HepG2 (cell line): Measurements from ENCODE around the gene SECTM1. TPM values are rescaled to one million over a fixed set of nuclear protein-coding genes. Genes with fewer than 3 reads are reported as not detected.

Experiments
- ATF7-NPFF ChIP-seq: sonication (generic); formaldehyde crosslinking; IDR thresholded peaks from 2 replicates; pipeline ENCODE4 v1.8.1; 2023; ENCODE audit warnings: mild to moderate bottlenecking, low read depth, missing genetic modification reagents, moderate library complexity
- CERS6 ChIP-seq: sonication (generic); formaldehyde crosslinking; IDR thresholded peaks from 2 replicates; pipeline ENCODE4 v1.5.0; 2020; ENCODE audit warnings: missing genetic modification reagents
- EZH2 ChIP-seq: conservative IDR thresholded peaks from 2 replicates; pipeline ENCODE4 v1.6.1; 2012; ENCODE audit warnings: mild to moderate bottlenecking, low read depth, low read length, moderate library complexity
- KAT8 ChIP-seq: IDR thresholded peaks from 2 replicates; pipeline ENCODE4 v1.6.1; 2016; ENCODE audit warnings: missing genetic modification reagents, missing compliant biosample characterization
- MAX ChIP-seq: IDR thresholded peaks from 2 replicates; pipeline ENCODE4 v1.6.1; 2012; ENCODE audit warnings: inconsistent platforms
- MED1 ChIP-seq: sonication (generic); formaldehyde crosslinking; IDR thresholded peaks from 2 replicates; pipeline ENCODE4 v1.4.0; 2020; ENCODE audit warnings: missing genetic modification reagents
- MXI1 ChIP-seq: IDR thresholded peaks from 3 replicates; pipeline ENCODE4 v1.6.1; 2012; ENCODE audit warnings: low read depth, low read length, inconsistent platforms, borderline replicate concordance
- NR2F6 ChIP-seq, 2 experiments: IDR thresholded peaks; 2 replicates each; pipeline ENCODE4 v1.6.1; 2016; ENCODE audit warnings: antibody characterized with exemption in 1 of 2, mild to moderate bottlenecking in 1 of 2
- PHF8 ChIP-seq: sonication (generic); formaldehyde crosslinking; IDR thresholded peaks from 2 replicates; pipeline ENCODE4 v1.5.0; 2020; ENCODE audit warnings: missing genetic modification reagents
- POLR2AphosphoS2 ChIP-seq: IDR thresholded peaks from 2 replicates; pipeline ENCODE4 v1.6.1; 2011; ENCODE audit warnings: low read depth, low read length, improper control_type of control experiment
- RNF2 ChIP-seq: fragments of 450-650 bp; conservative IDR thresholded peaks from 2 replicates; pipeline ENCODE4 v1.6.1; 2016; ENCODE audit warnings: low read depth
- THAP9 ChIP-seq: sonication (generic); formaldehyde crosslinking; IDR thresholded peaks from 2 replicates; pipeline ENCODE4; 2020; ENCODE audit warnings: missing genetic modification reagents, mild to moderate bottlenecking, borderline replicate concordance
- TRAFD1 ChIP-seq: sonication (generic); formaldehyde crosslinking; IDR thresholded peaks from 2 replicates; pipeline ENCODE4 v1.5.1; 2020; ENCODE audit warnings: missing genetic modification reagents, mild to moderate bottlenecking, borderline replicate concordance
- ZBTB10 ChIP-seq: sonication (generic); formaldehyde crosslinking; IDR thresholded peaks from 2 replicates; pipeline ENCODE4 v1.4.0; 2020; ENCODE audit warnings: missing genetic modification reagents, borderline replicate concordance
- ZNF225 ChIP-seq: sonication (generic); formaldehyde crosslinking; IDR thresholded peaks from 2 replicates; pipeline ENCODE4 v1.4.0; 2020; ENCODE audit warnings: mild to moderate bottlenecking, missing genetic modification reagents
- ZNF337 ChIP-seq: sonication (generic); formaldehyde crosslinking; IDR thresholded peaks from 2 replicates; pipeline ENCODE4 v1.5.1; 2020; ENCODE audit warnings: missing genetic modification reagents, low read depth, mild to moderate bottlenecking, borderline replicate concordance
- ZNF33B ChIP-seq: sonication (generic); formaldehyde crosslinking; IDR thresholded peaks from 2 replicates; pipeline ENCODE4 v1.5.1; 2020; ENCODE audit warnings: mild to moderate bottlenecking, missing genetic modification reagents
- ZNF343 ChIP-seq: sonication (generic); formaldehyde crosslinking; IDR thresholded peaks from 2 replicates; pipeline ENCODE4 v1.4.0; 2020; ENCODE audit warnings: mild to moderate bottlenecking, missing genetic modification reagents
- ZNF576 ChIP-seq: sonication (generic); formaldehyde crosslinking; IDR thresholded peaks from 2 replicates; pipeline ENCODE4 v1.4.0; 2020; ENCODE audit warnings: mild to moderate bottlenecking, missing genetic modification reagents
- polyA plus RNA-seq, 8 experiments: library from polyadenylated mRNA; depleted of rRNA in 3 of 8; stranded (reverse) in 7 of 8; unstranded in 1 of 8; fragments of >200 nt; fragmentation: Illumina TruSeq in 4 of 8; extraction: Trizol in 4 of 8; gene quantifications; 2 replicates each; pipeline versions ENCODE4 v1.2.1 to v1.2.3, GENCODE V29; 2011 to 2016; ENCODE audit warnings: low read depth in 4 of 8, missing spikeins in 1 of 8, mixed read lengths in 1 of 8; ENCODE audit not compliant: insufficient read depth in 1 of 8
- total RNA-seq, 5 experiments: library from RNA; depleted of rRNA; stranded (reverse); fragments of >200 nt; fragmentation: Illumina TruSeq; extraction: Trizol; gene quantifications; 2 replicates each; pipeline ENCODE4 v1.2.3, GENCODE V29; 2016; ENCODE audit warnings: low read depth in 1 of 5

Gene SECTM1
- total and polyA plus RNA-seq, 2 of the 13 experiments (the other 11 are each of a cell fraction or from before 2014, with no cell fraction given): 3.5 to 5.3 TPM

- TF ChIP-seq TRAFD1 (CRISPR knock-in tag): no peak
- 0 out of 3 replicates have a peak, but pooled peaks have one; percentile 18 for TF ChIP-seq MXI1
- no peak for TF ChIP-seq KAT8
- peak; percentile 64 for TF ChIP-seq ZNF225
- no peak for TF ChIP-seq PHF8 (CRISPR knock-in tag)
- no peak for TF ChIP-seq ZNF33B (CRISPR knock-in tag)
- no peak for TF ChIP-seq ZNF337
- TF ChIP-seq THAP9 (CRISPR knock-in tag): peak; percentile 60; the same call in 1 of the 2 replicates
- TF ChIP-seq ZNF343 (CRISPR knock-in tag): no peak
- TF ChIP-seq MAX: peak; percentile 38; the same call in 1 of the 2 replicates
- TF ChIP-seq EZH2: no peak
- TF ChIP-seq NR2F6 (IDR thresholded peaks at IDR 0.05): peak; percentile 37
- TF ChIP-seq NR2F6 (CRISPR knock-in tag; IDR thresholded peaks at IDR 0.05): no peak
- TF ChIP-seq ZNF576 (CRISPR knock-in tag): no peak
- no peak for TF ChIP-seq ZBTB10 (CRISPR knock-in tag)
- peak; percentile 64 for TF ChIP-seq MED1 (CRISPR knock-in tag)
- TF ChIP-seq CERS6 (CRISPR knock-in tag): no peak
- TF ChIP-seq ATF7-NPFF (CRISPR knock-in tag): no peak
- no peak for TF ChIP-seq RNF2
- no peak for TF ChIP-seq POLR2AphosphoS2
Measured at GRCh38 chr17:82338858-82339633, 5.5 kb upstream of the SECTM1 start (continued).
